Suppressor macrophage treated with lipopolysaccharide for 4 hours (primary cell): Measurements from ENCODE around the gene TMEM35B.
"Not testable (repeated sequence)": the region's sequence is repeated elsewhere in the genome, so short reads cannot be mapped to it uniquely, and the experiment has no call there.

Experiments
- DNase-seq: peaks from one replicate; pipeline ENCODE4 v3.0.0-alpha.2; 2020

TMEM35B gene

DNA sequence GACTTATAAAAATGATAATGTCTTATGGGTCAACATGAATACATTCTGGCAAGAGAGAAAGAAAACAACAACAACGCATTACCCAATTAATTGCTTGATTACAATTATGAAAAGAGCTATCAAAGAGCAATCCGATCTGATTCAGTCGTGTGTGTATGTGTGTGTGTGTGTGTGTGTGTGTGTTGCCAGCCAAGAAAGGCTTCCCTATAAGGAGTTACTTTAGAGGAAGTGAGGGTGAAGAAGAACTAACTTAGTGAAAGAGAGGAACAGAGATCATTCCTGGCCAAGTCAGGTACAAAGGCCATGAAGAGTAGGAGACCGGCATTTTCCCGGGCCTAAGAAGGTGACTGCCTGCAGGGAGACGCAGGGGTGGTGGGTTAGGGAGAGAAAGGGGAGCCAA is 9.4 kb downstream of the TMEM35B start:
- peak; percentile 21 for DNase-seq

DNA sequence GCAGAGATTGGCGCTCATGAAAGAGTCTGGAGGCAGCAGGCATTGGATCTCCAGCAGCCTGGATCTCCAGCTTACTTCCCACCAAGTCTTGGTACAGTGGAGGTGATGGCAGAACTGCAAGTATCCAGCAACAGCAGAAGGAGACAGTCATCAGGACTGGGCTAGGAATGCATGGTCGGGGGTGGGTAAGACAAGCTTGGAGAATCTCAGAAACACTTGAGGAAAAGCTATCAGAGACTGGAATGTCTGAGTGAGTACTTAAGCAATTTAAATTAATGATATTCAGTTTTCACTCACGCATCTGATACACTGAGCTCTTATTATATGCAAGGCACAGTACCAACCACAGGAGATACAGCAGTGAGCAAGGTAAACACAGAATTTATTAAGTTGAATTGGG is 9.8 kb downstream of the TMEM35B start:
- no peak for DNase-seq

DNA sequence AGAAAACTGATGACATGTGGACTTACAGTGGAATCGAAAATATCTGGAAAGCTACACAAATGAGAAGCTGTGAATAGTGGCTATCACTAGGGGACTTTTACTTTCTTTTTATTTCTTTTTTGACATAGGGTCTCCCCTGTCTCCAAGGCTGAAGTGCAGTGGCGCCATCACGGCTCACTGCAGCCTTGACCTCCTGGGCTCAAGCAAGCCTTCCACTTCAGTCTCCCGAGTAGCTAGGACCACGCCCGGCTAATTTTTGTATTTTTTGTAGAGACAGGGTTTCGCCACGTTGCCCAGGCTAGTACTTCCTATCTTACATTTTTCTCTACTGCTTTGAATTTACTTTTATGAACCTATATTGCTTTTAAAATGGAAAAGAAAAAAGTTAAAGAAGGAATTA is 10.5 kb downstream of the TMEM35B start:
- DNase-seq = no peak

DNA sequence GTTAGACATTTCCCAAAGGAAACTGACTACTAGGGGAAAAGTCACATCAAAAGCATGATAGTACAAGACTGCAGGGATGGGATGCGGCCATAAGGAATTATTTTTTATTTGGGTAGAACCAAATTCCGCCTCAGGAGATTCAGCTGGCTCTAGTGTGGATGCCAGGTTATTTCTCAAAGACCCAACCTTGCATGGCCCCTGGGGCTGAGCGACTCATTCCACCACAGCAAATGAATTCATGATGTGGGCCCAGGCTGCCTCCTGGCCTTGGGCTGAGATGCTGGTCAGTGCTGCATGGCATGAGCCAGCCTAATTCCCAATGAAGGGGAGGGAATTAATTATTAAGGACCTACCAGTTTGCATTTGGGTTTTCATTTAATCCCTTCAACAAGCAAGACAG is 11.8 kb downstream of the TMEM35B start:
- no peak for DNase-seq

DNA sequence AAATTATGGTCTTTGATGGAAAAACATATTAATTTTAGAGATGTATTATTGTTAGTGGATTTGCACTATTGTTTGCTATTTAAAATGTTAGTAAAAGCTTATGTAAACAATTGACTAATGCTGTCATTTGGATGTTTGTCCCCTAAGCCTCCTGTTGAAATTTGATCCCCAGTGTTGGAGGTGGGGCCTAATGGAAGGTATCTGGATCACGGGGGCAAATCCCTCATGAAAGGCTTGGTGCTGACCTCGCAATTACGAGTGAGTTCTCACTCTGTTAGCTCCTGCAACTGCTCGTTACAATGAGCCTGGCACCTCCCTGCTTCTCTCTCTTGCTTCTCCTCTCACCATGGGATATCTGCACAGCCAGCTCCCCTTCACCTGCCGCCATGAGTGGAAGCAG is 14.3 kb downstream of the TMEM35B start:
- DNase-seq = no peak

DNA sequence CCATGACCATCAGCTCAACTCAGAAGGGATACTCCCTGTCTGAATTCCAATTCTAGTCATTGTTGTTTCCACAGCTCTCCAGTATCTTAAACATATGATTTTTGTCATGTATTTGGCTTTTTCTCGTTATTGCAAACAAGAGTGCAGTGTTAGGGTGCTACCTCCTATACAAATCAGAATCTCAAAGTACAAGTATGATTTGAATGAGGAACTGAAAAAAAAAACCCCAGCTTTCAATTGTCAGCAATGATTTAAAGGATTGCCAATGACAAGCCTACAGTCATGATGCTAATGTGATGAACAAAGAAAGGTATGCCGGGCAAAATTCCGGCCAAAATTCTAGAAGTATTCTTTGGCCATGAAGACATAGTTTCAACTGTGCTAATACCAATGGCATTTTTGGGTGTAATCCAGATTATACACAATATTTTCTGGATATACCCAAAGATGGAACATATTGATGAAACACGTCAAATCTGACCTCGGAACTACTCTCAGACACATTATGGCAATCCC is 14.9 kb downstream of the TMEM35B start:
- no peak for DNase-seq

DNA sequence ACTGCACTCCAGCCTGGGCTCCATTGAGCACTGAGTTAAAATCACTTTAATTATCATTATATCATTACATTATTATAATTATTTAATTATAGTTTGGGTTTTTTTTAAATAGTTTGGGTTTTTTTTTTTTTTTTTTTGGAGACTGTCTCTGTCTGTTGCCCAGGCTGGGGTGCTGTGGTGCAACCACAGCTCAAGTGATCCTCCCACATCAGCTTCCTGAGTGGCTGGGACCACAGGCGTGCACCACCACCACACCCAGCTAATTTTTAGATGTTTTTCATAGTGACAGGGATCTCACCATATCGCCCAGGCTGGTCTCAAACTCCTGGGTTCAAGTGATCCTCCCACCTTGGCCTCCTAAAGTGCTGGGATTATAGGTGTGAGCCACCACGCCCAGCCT is 16.9 kb downstream of the TMEM35B start:
- DNase-seq = not testable (repeated sequence)

DNA sequence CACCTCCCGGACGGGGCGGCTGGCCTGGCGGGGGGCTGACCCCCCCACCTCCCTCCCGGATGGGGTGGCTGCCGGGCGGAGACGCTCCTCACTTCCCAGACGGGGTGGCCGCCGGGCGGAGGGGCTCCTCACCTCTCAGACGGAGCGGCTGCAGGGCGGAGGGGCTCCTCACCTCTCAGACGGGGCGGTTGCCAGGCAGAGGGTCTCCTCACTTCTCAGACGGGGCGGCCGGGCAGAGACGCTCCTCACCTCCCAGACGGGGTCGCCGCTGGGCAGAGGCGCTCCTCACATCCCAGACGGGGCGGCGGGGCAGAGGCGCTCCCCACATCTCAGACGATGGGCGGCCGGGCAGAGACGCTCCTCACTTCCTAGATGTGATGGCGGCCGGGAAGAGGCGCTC is 17.5 kb downstream of the TMEM35B start:
- DNase-seq = not testable (repeated sequence)

DNA sequence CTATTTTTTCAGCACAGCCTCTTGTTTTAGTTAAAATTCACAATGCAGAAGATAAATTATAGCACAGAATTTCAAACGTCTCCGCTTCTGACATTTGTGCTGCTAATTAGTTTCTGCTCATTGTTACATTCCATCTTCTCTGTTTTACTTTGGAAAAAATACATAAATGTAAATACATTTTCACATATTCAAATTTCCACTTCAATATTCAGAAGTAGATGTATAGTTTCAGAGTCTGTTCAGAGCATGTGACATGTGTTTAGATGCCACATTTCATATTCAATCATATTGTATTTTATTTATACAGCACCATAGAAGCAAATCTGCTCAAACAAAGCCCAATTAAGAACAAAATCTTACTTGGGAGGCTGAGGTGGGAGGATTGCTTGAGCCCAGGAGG is 19.6 kb downstream of the TMEM35B start:
- DNase-seq = no peak

DNA sequence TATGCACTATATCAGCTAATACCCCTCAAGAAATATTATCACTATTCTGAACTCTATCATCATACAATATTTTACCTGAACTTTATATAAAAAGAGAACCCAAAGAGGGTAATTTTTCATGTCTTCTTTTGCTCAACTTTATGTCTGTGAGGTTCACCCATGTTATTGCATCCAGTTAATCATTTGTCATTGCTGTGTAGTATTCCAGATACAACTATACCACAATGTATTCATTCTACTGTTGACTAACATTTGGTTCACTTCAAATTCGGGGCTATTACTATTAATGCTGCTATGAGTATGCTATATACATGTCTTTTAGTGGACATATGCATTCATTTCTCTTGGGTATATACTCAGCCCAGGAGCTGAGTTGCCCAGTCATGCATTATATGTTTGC is 34.7 kb downstream of the TMEM35B start:
- no peak for DNase-seq

DNA sequence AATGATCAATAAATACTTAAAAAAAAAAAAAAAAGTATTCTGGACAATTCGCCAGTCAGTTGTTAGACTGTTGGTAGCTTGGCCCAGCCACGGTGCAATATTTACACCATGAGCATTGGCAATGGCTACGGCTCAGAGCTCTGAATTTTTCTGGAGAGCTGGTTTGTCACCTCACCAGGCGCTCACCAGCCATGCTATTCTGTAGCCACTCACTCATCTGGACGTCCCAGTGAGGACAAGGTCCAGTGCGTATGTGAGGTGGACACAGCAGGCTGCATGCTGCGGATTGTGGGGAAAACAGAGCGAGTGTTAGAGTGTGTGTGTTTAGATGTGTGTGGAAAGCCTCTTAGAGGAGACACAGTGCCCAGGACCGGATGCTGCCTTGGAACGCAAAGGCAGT is 36.4 kb downstream of the TMEM35B start:
- DNase-seq = not testable (repeated sequence)

DNA sequence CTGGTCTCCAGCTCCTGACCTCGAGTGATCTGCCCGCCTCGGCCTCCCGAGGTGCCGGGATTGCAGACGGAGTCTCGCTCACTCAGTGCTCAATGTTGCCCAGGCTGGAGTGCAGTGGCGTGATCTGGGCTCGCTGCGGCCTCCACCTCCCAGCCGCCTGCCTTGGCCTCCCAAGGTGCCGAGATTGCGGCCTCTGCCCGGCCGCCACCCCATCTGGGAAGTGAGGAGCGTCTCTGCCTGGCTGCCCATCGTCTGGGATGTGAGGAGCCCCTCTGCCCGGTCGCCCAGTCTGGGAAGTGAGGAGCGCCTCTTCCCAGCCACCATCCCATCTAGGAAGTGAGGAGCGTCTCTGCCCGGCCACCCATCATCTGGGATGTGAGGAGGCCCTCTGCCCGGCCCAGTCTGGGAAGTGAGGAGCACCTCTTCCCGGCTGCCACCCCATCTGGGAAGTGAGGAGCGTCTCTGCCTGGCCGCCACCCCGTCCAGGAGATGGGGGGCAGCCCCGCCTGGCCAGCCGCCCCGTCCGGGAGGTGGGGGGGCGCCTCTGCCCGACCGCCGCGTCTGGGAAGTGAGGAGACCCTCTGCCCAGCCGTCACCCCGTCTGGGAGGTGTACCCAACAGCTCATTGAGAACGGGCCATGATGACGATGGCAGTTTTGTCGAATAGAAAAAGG is 37.4 kb downstream of the TMEM35B start:
- DNase-seq = not testable (repeated sequence)

DNA sequence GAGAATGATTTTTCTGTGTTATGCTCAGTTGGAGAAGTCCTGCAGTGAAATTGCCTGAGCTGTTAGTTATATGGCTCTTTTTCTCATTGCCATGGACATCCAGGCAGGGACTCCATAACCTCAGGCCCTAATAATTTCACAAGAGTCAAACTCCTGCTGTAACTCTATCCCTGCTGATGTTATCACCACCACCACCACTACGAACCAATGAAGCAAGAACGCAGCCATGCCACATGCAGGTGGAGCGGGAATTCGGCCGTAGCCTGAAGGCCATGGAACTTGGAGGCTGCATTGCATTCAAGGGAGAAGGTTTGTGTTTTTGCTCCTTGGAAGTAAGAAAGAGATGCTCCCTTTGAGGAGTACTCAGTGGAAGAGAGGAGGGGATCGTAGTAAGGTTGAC is 38.9 kb downstream of the TMEM35B start:
- DNase-seq = no peak

DNA sequence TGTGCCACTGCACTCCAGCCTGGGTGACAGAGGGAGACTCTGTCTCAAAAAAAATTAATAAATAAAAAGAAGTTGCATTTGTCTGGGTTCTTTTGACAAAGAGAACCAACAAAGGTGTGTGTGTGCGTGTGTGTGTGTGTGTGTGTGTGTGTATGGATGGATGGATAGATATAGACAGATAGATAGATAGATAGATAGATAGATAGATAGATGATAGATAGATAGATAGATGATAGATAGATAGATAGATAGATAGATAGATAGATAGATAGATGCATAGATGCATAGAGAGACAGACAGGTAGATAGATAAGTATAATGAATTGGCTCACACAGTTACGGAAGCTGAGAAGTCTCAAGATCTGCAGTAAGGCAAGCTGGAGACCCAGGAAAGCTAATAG is 43.3 kb downstream of the TMEM35B start:
- not testable (repeated sequence) for DNase-seq
